HG03097 (cell line): ENCODE results near the gene GNAS.
"Not testable (repeated sequence)": the region's sequence is repeated elsewhere in the genome, so short reads cannot be mapped to it uniquely, and the experiment has no call there.

ENCODE experiments used
- ATAC-seq: cut with Tn5 transposase; IDR thresholded peaks from one replicate; pipeline ENCODE4 v1.9.1; 2021; ENCODE audit not compliant: unreplicated experiment, low FRiP score

GNAS gene

DNA sequence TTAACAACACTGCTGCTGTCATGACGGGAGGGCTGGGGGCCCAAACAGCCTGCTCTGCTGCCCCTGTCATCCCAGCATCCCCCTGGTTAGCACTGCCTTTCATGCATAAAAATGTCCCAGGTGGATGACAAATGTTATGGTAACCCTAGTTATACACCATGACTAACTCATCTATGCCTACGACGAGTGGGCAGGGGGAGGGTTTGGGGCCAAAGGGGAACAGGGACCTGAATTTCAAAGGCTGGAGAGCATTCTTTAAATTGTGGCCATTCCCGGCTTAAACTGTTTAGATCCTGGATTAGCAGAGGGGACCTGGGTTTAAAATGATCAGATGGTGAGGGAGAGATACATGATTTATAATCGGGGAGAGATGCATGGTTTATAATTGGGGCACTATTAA, 26.2 kb upstream of the GNAS start:
- no peak for ATAC-seq

DNA sequence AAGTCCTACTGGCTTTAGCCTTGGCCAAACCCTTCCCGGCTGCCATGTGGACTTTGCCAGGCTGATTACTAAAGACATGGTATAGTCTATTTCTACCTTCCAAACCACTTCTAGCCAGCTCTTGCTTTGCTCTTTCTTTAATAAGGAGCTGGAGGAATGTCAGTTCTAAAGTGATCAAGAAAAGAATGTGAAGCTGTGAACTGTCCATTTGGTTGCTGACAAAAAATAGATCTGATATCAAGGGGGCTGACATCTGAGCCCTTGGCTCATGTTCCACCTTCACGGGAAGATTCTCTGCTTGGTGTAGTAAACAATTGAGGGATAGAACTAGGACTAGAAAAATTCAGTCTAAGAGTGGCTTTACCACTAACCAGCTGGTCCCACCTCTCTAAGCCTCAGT, 24.4 kb upstream of the GNAS start:
- no peak for ATAC-seq

DNA sequence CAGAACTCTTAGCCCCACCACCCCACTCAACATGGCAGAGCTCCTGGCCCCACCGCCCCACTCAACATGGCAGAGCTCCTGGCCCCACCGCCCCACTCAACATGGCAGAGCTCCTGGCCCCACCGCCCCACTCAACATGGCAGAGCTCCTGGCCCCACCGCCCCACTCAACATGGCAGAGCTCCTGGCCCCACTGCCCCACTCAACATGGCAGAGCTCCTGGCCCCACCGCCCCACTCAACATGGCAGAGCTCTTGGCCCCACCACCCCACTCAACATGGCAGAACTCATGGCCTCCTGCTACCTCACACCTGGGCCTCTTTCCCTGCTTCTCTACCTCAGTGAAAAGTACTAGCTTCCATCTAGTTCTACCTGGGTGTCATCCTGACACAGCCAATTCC, 23.7 kb upstream of the GNAS start:
- ATAC-seq = not testable (repeated sequence)

DNA sequence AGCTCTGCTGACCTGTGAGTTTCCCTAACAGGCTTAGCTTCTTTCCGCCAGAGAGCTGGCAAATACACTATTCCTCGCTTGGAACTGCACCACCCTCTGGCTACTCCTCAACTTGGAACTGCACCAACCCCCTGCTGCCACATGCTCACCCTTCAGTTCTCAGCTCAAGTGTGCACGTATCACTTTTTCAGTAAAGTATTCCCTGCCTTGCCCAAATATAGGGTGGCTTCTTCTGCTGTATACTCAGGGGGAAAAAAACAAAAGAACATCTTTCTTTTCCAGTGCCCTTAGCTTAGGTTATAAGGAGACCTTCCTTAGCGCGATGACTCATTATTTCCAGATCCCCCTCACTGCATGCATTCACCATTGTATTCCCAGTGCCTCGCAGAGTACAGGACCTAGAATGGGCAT, 23.0 kb upstream of the GNAS start:
- ATAC-seq = no peak

DNA sequence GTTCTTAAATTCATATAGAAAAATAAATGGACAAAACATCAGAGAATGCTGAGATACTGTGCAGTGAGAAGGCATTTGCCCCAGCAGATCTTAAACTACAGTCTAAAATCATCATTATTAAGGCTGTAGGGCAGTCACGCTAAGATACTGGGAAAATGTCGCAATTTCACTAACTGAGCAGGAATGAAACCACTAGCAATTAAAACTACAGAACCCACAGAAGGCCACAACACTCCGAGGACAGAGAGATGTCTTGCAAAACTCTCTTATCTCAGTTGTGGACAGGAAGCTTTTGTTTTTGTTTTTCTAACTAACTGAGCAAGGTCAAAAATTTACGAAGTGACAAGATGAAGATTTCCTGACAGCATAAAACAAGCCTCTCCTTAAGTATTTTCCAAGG, 20.1 kb upstream of the GNAS start:
- no peak for ATAC-seq

DNA sequence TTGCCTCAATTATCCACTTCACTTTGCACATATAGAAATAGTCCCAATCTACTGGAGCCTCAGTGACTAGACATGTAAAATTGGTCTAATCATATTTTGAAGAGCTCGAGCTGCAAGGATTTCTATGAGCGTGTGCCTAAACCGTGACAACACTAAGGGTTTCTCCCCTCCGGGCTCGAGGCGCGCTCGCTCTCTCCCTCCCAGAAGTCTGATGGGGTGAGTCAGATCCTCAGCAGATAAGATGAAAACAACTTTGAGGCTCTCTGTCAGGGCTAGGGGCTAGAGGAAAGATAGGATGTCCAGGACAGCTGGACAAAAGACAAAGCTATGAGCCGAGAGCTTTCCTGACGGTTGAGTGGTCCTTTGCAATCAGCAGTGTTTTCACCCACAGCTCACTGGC, 18.6 kb upstream of the GNAS start:
- no peak for ATAC-seq

DNA sequence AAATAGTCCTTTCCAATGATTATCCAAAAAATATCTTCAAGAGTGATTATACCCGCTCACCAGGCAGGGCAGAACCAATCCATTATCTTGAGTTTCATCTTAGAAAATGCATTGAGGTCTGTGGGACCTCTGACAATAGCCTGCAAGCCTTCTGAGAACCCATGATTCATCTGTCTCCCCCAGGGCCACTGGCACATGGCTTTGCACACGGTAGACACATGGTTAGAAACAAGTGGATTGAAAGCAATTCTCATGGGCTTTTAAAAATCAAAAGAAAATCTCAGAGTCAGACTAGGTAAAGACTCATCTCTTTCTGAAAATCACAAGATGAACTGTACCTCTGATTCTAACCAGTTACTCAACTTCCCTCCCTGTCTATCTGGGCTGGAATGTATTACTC, 17.3 kb upstream of the GNAS start:
- ATAC-seq = no peak

DNA sequence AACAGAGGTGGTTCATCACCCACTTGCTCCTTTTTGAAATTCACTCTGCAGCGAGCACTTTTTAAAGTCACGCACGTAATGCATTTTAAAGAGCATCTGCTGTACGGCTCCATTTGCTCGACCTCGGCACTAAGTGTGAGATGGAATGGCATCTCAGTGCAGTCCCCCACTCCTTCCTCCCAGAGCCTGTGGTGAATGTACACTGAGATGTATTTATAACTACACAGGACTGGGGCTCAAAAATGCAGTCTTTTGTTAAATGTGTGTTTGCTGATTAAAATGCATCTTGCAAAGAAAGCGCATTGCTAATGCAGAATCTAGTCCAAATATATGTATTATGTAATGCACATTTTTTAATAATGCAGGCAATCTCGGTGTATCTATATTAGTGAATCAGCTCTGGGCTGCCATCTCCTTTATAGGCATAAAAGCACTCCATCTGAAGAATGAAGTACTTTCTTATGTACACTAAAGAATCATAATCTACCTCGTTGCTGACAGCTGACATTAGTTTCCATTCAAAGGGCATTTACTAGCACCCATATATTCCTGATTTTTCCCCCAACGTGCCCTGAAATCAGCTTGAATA, 15.8 kb upstream of the GNAS start:
- no peak for ATAC-seq

DNA sequence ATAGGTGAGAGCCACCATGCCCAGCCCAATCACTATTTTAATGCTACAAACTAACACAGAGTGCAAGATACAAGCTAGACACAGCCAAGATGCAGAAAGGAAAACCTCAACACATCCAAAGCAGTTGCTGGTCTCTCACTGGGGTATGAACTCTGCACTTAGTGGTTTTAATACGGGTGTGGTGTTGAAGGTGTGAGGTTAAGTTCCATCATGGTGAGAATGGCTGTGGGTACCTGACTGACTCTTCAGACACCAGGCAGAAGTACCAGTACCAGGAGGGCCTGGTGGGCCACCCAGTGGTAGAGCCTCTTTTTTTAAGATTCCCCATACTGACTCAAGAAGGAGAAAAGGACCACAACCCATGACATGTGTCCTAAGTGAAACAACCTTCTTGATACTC, 14.8 kb upstream of the GNAS start:
- ATAC-seq = no peak

DNA sequence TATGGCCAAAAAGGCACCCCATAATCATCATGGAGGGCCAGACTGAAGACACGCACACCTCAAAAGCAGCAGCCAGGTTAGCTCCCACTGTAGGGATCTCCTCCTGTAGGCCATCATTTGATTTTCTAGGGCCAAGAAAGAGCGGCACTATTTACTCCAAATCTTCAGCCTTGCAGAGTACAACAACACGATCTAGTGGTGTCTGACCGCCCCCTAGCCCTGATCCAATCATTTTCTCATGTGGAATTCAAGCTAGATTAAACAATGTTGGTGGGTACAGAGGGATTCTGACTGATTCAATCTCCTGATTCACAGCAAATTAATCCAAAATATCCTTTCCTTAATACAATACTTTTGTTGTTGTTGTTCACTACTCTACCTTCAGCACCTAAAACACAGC, 14.3 kb upstream of the GNAS start:
- ATAC-seq = no peak

DNA sequence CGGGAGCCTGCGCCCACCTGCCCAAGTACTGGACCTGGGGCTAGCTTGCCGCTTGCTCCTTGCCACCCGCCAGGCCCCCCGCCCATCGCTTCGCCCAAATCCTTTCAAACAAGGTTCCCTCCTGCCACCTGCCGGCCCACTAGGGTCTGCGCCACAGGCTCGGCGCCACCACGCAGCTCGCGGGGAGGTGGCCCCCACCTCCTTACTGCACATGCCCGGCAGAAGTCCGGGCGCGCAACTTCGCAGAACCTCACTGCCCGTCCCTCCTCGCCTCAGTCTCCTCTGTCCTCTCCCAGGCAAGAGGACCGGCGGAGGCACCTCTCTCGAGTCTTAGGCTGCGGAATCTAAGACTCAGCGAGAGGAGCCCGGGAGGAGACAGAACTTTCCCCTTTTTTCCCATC, 13.0 kb upstream of the GNAS start:
- no peak for ATAC-seq

DNA sequence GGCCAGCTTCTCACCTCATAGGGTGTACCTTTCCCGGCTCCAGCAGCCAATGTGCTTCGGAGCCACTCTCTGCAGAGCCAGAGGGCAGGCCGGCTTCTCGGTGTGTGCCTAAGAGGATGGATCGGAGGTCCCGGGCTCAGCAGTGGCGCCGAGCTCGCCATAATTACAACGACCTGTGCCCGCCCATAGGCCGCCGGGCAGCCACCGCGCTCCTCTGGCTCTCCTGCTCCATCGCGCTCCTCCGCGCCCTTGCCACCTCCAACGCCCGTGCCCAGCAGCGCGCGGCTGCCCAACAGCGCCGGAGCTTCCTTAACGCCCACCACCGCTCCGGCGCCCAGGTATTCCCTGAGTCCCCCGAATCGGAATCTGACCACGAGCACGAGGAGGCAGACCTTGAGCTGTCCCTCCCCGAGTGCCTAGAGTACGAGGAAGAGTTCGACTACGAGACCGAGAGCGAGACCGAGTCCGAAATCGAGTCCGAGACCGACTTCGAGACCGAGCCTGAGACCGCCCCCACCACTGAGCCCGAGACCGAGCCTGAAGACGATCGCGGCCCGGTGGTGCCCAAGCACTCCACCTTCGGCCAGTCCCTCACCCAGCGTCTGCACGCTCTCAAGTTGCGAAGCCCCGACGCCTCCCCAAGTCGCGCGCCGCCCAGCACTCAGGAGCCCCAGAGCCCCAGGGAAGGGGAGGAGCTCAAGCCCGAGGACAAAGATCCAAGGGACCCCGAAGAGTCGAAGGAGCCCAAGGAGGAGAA, 12.3 kb upstream of the GNAS start:
- ATAC-seq = no peak

DNA sequence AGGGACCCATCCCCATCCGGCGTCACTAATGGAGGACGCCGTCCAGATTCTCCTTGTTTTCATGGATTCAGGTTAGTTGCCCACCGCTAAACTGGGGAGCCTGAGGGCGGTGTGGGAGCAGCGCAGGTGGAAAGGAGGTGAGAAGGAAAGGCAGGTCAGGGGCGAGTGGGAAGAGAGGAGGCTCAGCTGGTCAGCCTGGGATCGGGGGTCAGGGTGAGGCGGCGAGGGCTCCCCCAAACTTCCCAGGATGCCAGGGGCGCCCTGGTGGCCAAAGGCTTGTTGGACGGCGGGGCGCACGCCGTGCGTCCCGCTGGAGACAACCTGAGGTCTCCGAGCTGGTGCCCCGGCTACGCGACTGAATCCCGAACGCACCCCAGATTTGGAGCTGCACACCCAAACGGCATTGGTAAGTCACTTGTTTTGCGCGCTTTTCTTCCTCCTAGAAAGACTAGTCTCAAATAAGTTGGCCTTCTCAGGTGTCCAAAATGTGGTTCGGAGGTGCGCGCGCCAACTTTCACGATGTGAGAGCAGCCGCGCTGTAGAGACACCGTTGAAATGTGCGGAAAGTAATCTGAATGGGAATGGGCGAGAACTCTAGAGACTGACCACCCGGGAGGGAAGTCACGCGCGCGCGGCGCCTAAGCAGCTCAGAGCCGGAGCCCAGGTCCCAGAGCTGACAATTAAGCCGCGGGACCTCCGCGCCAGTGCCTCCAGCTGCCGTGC, 11.5 kb upstream of the GNAS start:
- ATAC-seq = no peak

DNA sequence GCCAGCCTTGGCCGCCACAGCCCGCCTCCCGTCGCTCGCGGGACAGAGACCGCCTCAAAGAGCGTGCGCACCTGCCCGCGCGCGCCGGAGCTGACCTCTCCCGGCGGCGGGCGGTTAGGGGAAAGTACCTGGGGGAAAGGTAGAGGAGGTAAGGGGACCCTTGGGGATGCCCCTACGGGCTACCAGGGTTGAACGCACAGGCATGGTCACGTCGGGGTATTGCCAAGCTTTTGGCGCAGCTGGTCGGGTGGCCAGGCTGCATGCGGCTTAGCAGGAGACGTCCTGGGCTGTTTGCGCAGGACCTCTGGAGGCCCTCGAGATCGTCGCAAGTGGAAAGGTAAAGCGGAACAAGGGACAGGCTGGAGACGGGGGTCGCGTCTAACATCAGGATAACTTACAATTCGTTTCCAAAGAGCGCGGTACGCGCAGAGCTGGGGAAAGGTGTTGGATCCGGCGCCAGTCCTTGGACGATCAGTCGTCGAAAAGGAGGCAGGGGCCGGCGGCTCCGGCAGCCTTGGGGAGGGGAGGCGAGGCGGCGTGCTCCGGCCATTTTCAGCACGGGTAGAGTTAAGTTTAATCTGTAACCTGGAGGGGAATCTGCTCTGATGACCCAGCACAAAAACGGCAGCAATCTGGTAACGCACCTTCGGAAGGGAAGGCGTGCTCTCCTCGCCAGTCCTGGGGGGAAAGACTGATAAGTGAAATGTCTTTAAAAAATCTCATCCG, 10.8 kb upstream of the GNAS start:
- ATAC-seq = no peak

DNA sequence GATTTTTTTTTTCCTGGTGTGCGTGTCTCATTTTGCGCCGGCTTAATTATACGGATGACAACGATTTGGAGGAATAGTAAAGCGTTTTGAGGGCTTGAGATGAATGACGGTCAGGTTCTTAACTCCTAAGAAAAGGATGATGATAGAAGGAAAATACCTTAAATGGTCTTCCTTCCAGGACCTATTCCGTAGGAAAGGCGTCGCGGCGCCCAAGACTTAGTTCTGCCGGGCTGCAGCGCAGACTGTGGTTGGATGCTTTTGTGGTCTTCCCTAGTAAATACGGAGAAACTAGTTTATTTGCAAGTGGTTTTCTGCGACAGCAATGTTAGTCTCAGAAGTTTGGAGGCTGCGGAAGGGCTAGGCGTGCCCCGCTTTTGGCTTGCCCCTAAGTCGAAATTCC, 10.2 kb upstream of the GNAS start:
- no peak for ATAC-seq

DNA sequence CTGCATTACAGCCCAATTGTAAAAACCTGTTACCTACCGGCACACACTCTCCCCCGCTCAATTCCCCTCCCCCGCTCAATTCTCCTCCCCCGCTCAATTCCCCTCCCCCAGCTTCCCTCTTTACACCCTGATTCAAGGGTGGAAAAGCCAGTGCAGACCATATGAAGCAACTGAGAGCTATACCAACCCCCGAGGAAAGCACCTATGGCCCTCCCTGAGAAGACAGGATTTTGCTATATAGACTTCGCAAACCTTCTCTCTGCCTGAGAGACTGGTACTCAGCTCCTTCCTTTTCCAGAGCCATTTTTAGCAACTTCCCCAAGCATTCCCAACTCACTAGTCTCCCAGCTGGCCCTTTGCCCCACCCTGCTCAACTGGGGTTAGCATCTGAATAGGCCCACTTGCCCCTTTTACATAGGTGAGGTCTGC, 9.4 kb upstream of the GNAS start:
- no peak for ATAC-seq

DNA sequence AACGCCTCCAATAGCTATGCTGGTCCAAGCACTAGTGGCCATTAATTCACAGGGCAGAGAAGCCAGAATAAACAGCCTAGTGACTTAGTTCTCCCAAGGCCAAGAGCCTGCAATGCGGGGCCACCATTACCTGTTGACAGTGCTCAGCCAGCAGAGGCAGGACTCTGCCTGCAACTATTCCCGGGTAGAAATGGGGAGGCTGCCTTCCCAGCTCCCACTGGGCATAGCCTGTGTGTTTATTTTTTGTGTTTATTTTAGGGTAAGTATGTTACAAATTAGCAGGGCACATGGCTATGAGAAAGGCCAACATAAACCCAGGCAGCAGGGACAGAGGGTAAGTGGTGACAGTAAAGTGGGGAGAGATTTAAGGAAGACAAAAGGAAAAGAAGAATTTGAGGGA, 6.8 kb upstream of the GNAS start:
- no peak for ATAC-seq

DNA sequence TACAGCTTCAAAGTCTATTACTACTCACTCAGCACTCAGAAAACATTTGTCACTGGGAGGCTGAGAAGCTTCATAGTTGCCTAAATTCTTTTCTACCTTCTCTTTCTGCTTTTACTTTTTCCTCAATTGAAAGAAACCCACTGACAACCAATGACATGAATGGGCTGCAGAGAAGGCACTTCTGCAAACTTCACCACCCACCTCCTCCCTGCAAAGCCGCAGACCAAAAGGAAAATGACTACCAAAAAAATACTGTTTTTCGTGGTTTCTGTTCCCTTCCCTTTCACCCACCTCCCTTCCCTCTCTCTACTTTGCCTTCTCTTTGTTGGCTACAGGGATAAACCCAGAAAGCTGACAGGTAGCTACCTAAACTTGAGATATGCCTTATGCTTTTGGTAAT, 5.1 kb upstream of the GNAS start:
- no peak for ATAC-seq

DNA sequence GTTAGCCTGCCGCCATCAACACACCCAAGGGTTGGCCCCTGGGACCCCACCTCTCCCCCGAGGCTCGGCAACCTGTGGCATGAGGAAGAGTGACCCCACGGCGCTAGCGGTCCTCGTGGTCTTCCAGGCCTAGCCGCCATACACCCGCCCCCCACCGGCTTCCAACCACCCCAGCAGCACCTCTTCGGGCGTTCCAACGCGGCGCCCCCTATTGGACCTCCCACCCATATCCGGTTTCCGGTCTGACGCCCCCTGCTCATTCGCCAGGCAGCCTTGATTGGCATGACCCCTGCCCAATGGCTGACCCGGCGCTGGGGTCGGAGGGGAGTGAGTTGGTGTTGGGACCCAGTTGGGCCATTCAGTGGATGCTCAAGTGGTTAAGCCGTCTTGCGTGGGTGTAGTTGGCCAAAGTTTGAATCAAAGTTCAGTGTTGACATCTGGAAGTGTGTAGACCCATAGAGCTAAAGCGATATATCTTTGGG, 1.8 kb upstream of the GNAS start, which contains the start of gene GNAS-AS1:
GNAS-AS1 (minus strand) TSS at position 210 of the 482 bp plus-strand sequence.
- ATAC-seq = peak; percentile 72

DNA sequence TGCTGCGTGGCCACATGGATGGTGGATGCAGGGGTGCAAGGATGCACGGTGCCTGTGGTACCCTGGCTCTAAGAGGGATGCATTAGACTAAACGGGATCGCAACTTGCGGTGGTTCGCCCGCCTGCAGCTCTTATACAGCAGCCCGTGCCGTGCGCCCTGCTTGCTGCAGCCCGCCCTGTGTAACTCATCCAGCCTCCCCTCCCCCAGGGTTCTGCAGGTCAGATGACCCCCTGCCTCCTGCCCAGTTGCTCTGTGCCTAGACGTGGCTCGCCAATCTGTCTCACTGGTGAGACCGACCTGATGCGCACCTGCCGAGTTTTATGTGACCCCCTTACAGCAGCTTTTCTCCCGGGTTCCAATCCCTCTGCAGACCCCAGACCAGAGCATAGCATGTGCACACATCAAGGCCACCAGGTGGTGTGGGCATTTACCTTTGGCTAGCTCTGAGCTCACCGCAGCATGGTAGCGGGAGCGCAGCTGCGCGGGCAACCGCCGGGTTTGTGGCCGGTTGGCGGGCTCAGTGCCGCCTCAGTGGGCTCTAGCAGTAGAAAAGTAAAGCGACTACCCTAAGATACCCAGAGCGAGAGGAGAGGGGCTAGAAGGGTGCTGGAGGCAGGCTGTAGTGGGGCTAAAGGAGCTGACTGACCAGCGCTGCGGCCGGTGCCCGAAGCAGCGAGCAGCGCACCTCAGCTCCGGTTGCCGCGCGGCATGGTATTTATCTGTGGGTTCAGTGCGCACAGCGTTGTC, 1.1 kb upstream of the GNAS start:
- ATAC-seq = no peak
